Measurements from ENCODE around the gene INSC. TPM values are rescaled to one million over a fixed set of nuclear protein-coding genes. Genes with fewer than 3 reads are reported as not detected.

The INSC gene
- total RNA-seq, 2 donors from 2014 or later, result 1.0 TPM; not detected in 1

GRCh38 chr11:15288863-15289262 lies 174.1 kb downstream of the INSC start:
- no peak for TF ChIP-seq CTCF (IDR thresholded peaks at IDR 0.05)
- Histone ChIP-seq H3K36me3 (no peaks in the 10 kb centered on the region), H3K4me1 (no peaks in the 10 kb centered on the region), H3K27ac (no peak overlapping the region), H3K27me3 (no peaks in the 10 kb centered on the region), H3K9me3 (no peaks in the 10 kb centered on the region), H3K4me3 (no peak overlapping the region)
- DNase-seq (ENCODE audit: low spot score), result no peak

GRCh38 chr11:15289723-15290122 lies 175.0 kb downstream of the INSC start:
- no peaks in the 10 kb centered on the region for H3K36me3 ChIP-seq
- TF ChIP-seq CTCF (IDR thresholded peaks at IDR 0.05), result no peak
- H3K27ac ChIP-seq, result no peak overlapping the region
- no peaks in the 10 kb centered on the region for H3K9me3 ChIP-seq
- no peak for DNase-seq (ENCODE audit: low spot score)
- no peak overlapping the region for H3K4me3 ChIP-seq
- H3K4me1 ChIP-seq, result no peaks in the 10 kb centered on the region
- H3K27me3 ChIP-seq, result no peaks in the 10 kb centered on the region

- H3K27ac ChIP-seq, result no peak overlapping the region
- no peaks in the 10 kb centered on the region for H3K4me1 ChIP-seq
- H3K27me3 ChIP-seq, result no peaks in the 10 kb centered on the region
- H3K4me3 ChIP-seq, result no peak overlapping the region
- H3K36me3 ChIP-seq, result no peaks in the 10 kb centered on the region
- no peak for TF ChIP-seq CTCF (IDR thresholded peaks at IDR 0.05)
- DNase-seq (ENCODE audit: low spot score), result no peak
- H3K9me3 ChIP-seq, result no peaks in the 10 kb centered on the region
These were observed 177.2 kb downstream of the INSC start for GRCh38 chr11:15291885-15292284.

GRCh38 chr11:15293975-15294620 lies 179.4 kb downstream of the INSC start:
- H3K4me3 ChIP-seq, result no peak overlapping the region
- no peaks in the 10 kb centered on the region for H3K27me3 ChIP-seq
- H3K4me1 ChIP-seq, result no peaks in the 10 kb centered on the region
- no peaks in the 10 kb centered on the region for H3K36me3 ChIP-seq
- H3K9me3 ChIP-seq, result no peaks in the 10 kb centered on the region
- H3K27ac ChIP-seq, result no peak overlapping the region
- no peak for TF ChIP-seq CTCF (IDR thresholded peaks at IDR 0.05)
- DNase-seq (ENCODE audit: low spot score), result no peak

GRCh38 chr11:15295695-15296094 lies 181.0 kb downstream of the INSC start:
- H3K9me3 ChIP-seq, result no peaks in the 10 kb centered on the region
- no peaks in the 10 kb centered on the region for H3K36me3 ChIP-seq
- no peak for DNase-seq (ENCODE audit: low spot score)
- TF ChIP-seq CTCF (IDR thresholded peaks at IDR 0.05), result no peak
- no peaks in the 10 kb centered on the region for H3K4me1 ChIP-seq
- H3K27me3 ChIP-seq, result no peaks in the 10 kb centered on the region
- H3K4me3 ChIP-seq, result no peak overlapping the region
- H3K27ac ChIP-seq, result no peak overlapping the region

Other genes with a start within 250 kb of the INSC start
- 1 to 10 TPM; 7.6 to 9.3 TPM for gene CYP2R1, start 222.7 kb upstream of the INSC start, total RNA-seq
- gene CALCA, start 142.6 kb upstream of the INSC start, total RNA-seq, result not detected
- not detected for gene CALCB, start 41.3 kb upstream of the INSC start, total RNA-seq

All from right atrium auricular region (tissue), 2 donors.